ENCODE results near the gene ITPR1. TPM values are rescaled to one million over a fixed set of nuclear protein-coding genes. Genes with fewer than 3 reads are reported as not detected.

The ITPR1 gene
- total and polyA plus RNA-seq, 4 donors = 9.3 to 43.7 (median 20.9) TPM

- no peak overlapping the region for H3K27ac ChIP-seq (ENCODE audit: low read depth, low read length)
- 37% methylated on average over 2 of the region's 3 CpGs for WGBS (ENCODE audit: insufficient coverage)
- H3K9me3 ChIP-seq (ENCODE audit: control insufficient read depth, insufficient read depth, low read length) = no peaks in the 10 kb centered on the region
- H3K4me1 ChIP-seq (ENCODE audit: control insufficient read depth, insufficient read depth, low read length) = no peaks in the 10 kb centered on the region
- peak in 1 of 6 donors; percentile 15 for DNase-seq (ENCODE audit: low read depth in 4 of 6, low spot score in 6 of 6)
- H3K4me3 ChIP-seq (ENCODE audit: low read depth, low read length) = no peak overlapping the region
- H3K27me3 ChIP-seq (ENCODE audit: control insufficient read depth, insufficient read depth, low read length) = no peaks in the 10 kb centered on the region
- H3K36me3 ChIP-seq (ENCODE audit: control insufficient read depth, insufficient read depth, low read length) = no peaks in the 10 kb centered on the region
These were observed 122.6 kb downstream of the ITPR1 start for GRCh38 chr3:4615750-4616149.

GRCh38 chr3:4623421-4623999 lies 130.4 kb downstream of the ITPR1 start:
- no peaks in the 10 kb centered on the region for H3K4me1 ChIP-seq (ENCODE audit: control insufficient read depth, insufficient read depth, low read length)
- no peak overlapping the region for H3K4me3 ChIP-seq (ENCODE audit: low read depth, low read length)
- no peaks in the 10 kb centered on the region for H3K36me3 ChIP-seq (ENCODE audit: control insufficient read depth, insufficient read depth, low read length)
- no peak overlapping the region for H3K27ac ChIP-seq (ENCODE audit: low read depth, low read length)
- peak in 2 of 6 donors; percentile 58 to 78 for DNase-seq (ENCODE audit: low read depth in 4 of 6, low spot score in 6 of 6)
- no CpG with 5 or more reads among the region's 4 CpGs for WGBS (ENCODE audit: insufficient coverage)
- H3K9me3 ChIP-seq (ENCODE audit: control insufficient read depth, insufficient read depth, low read length) = no peaks in the 10 kb centered on the region
- no peaks in the 10 kb centered on the region for H3K27me3 ChIP-seq (ENCODE audit: control insufficient read depth, insufficient read depth, low read length)

- H3K27ac ChIP-seq (ENCODE audit: low read depth, low read length) = no peak overlapping the region
- WGBS (ENCODE audit: insufficient coverage) = 86% methylated on average over 5 of the region's 10 CpGs
- DNase-seq (ENCODE audit: low read depth in 4 of 6, low spot score in 6 of 6) = no peak
- H3K9me3 ChIP-seq (ENCODE audit: control insufficient read depth, insufficient read depth, low read length) = no peaks in the 10 kb centered on the region
- H3K27me3 ChIP-seq (ENCODE audit: control insufficient read depth, insufficient read depth, low read length) = no peaks in the 10 kb centered on the region
- H3K4me3 ChIP-seq (ENCODE audit: low read depth, low read length) = no peak overlapping the region
- H3K36me3 ChIP-seq (ENCODE audit: control insufficient read depth, insufficient read depth, low read length) = no peaks in the 10 kb centered on the region
- no peaks in the 10 kb centered on the region for H3K4me1 ChIP-seq (ENCODE audit: control insufficient read depth, insufficient read depth, low read length)
These were observed 134.7 kb downstream of the ITPR1 start for GRCh38 chr3:4627651-4628375.

- no peak overlapping the region for H3K27ac ChIP-seq (ENCODE audit: low read depth, low read length)
- no peaks in the 10 kb centered on the region for H3K4me1 ChIP-seq (ENCODE audit: control insufficient read depth, insufficient read depth, low read length)
- WGBS (ENCODE audit: insufficient coverage) = 93% methylated on average over 4 of the region's 9 CpGs
- H3K27me3 ChIP-seq (ENCODE audit: control insufficient read depth, insufficient read depth, low read length) = no peaks in the 10 kb centered on the region
- H3K9me3 ChIP-seq (ENCODE audit: control insufficient read depth, insufficient read depth, low read length) = no peaks in the 10 kb centered on the region
- H3K36me3 ChIP-seq (ENCODE audit: control insufficient read depth, insufficient read depth, low read length) = no peaks in the 10 kb centered on the region
- DNase-seq (ENCODE audit: low read depth in 4 of 6, low spot score in 6 of 6) = no peak
- no peak overlapping the region for H3K4me3 ChIP-seq (ENCODE audit: low read depth, low read length)
These were observed 136.2 kb downstream of the ITPR1 start for GRCh38 chr3:4629095-4630007.

GRCh38 chr3:4633078-4634004 lies 140.2 kb downstream of the ITPR1 start:
- no peak overlapping the region for H3K4me3 ChIP-seq (ENCODE audit: low read depth, low read length)
- H3K27ac ChIP-seq (ENCODE audit: low read depth, low read length) = no peak overlapping the region
- no peaks in the 10 kb centered on the region for H3K9me3 ChIP-seq (ENCODE audit: control insufficient read depth, insufficient read depth, low read length)
- no peaks in the 10 kb centered on the region for H3K27me3 ChIP-seq (ENCODE audit: control insufficient read depth, insufficient read depth, low read length)
- DNase-seq (ENCODE audit: low read depth in 4 of 6, low spot score in 6 of 6) = peak in 5 of 6 donors; percentile 41 to 91 (median 55)
- H3K36me3 ChIP-seq (ENCODE audit: control insufficient read depth, insufficient read depth, low read length) = no peaks in the 10 kb centered on the region
- 65% methylated on average over 5 of the region's 10 CpGs for WGBS (ENCODE audit: insufficient coverage)
- H3K4me1 ChIP-seq (ENCODE audit: control insufficient read depth, insufficient read depth, low read length) = no peaks in the 10 kb centered on the region

GRCh38 chr3:4634894-4635293 lies 141.7 kb downstream of the ITPR1 start:
- no peak for DNase-seq (ENCODE audit: low read depth in 4 of 6, low spot score in 6 of 6)
- no peaks in the 10 kb centered on the region for H3K4me1 ChIP-seq (ENCODE audit: control insufficient read depth, insufficient read depth, low read length)
- H3K27ac ChIP-seq (ENCODE audit: low read depth, low read length) = no peak overlapping the region
- H3K36me3 ChIP-seq (ENCODE audit: control insufficient read depth, insufficient read depth, low read length) = no peaks in the 10 kb centered on the region
- no peaks in the 10 kb centered on the region for H3K27me3 ChIP-seq (ENCODE audit: control insufficient read depth, insufficient read depth, low read length)
- no peaks in the 10 kb centered on the region for H3K9me3 ChIP-seq (ENCODE audit: control insufficient read depth, insufficient read depth, low read length)
- 90% methylated on average over 4 of the region's 6 CpGs for WGBS (ENCODE audit: insufficient coverage)
- no peak overlapping the region for H3K4me3 ChIP-seq (ENCODE audit: low read depth, low read length)

GRCh38 chr3:4637265-4637664 lies 144.1 kb downstream of the ITPR1 start:
- no peak overlapping the region for H3K4me3 ChIP-seq (ENCODE audit: low read depth, low read length)
- 62% methylated on average over 1 of the region's 2 CpGs for WGBS (ENCODE audit: insufficient coverage)
- no peaks in the 10 kb centered on the region for H3K36me3 ChIP-seq (ENCODE audit: control insufficient read depth, insufficient read depth, low read length)
- no peaks in the 10 kb centered on the region for H3K9me3 ChIP-seq (ENCODE audit: control insufficient read depth, insufficient read depth, low read length)
- no peaks in the 10 kb centered on the region for H3K27me3 ChIP-seq (ENCODE audit: control insufficient read depth, insufficient read depth, low read length)
- H3K4me1 ChIP-seq (ENCODE audit: control insufficient read depth, insufficient read depth, low read length) = peaks cover 4% of the 10 kb centered on the region
- H3K27ac ChIP-seq (ENCODE audit: low read depth, low read length) = no peak overlapping the region
- DNase-seq (ENCODE audit: low read depth in 4 of 6, low spot score in 6 of 6) = no peak

GRCh38 chr3:4641863-4642563 lies 148.9 kb downstream of the ITPR1 start:
- peak in 2 of 6 donors; percentile 14 to 35 for DNase-seq (ENCODE audit: low read depth in 4 of 6, low spot score in 6 of 6)
- Histone ChIP-seq H3K9me3 (ENCODE audit: control insufficient read depth, insufficient read depth, low read length) (no peaks in the 10 kb centered on the region), H3K27ac (ENCODE audit: low read depth, low read length) (no peak overlapping the region), H3K4me1 (ENCODE audit: control insufficient read depth, insufficient read depth, low read length) (peaks cover 4% of the 10 kb centered on the region), H3K4me3 (ENCODE audit: low read depth, low read length) (no peak overlapping the region), H3K36me3 (ENCODE audit: control insufficient read depth, insufficient read depth, low read length) (no peaks in the 10 kb centered on the region), H3K27me3 (ENCODE audit: control insufficient read depth, insufficient read depth, low read length) (no peaks in the 10 kb centered on the region)
- 63% methylated on average over 6 of the region's 9 CpGs for WGBS (ENCODE audit: insufficient coverage)
